ENCODE data around the gene XNDC1N.

Gene XNDC1N, protein sequence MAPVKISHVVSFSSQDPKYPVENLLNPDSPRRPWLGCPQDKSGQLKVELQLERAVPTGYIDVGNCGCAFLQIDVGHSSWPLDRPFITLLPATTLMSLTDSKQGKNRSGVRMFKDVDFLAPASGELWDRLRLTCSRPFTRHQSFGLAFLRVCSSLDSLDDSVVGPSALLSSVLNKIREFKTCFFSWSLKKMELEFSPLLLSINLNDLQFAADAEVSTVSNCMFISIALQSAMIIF

DNA sequence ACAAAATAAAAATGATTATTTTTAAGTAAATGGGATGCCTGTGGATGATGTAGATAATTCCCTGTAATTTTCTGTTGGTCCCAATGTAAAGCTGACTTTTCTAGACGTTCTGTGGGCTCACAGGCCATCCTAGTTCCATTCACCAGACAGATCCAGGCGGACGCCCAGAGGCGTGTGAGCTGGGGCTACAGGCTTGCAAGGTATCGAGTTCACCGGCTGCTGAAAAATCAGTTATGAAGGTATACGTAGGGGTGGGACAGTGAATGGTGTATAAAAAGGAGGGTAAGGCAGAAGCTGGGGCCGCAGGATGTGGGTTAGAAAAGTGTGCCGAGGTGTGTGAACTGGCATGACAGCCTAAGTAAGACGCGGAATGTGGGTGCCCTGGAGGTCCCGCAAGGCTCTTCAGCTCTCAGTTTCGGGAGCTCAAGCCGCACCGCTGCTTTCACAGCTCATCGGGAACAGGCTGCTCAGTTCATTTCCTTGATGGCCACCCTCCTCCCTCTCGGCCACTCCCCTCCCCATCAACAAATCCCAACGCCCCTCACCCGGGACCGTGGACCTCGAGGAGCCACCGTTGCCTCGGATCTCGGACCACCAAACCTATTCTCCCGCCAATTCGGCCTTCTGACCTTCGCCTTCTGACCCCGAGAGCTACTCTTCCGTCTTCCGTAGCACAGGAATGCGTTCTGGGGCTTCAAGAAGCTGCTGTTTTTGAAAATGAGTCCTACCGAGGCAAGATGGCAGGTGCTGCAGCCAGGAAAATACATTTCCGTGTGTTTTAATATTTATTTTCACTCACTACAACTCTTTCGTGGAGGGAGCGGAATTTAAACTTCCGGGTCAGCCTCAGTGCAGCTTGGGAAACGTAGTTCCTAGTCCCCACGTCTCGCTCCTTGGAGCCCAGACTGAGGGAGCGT, at the start of gene XNDC1N:
XNDC1N (minus strand) TSS at position 775 of the 917 bp plus-strand sequence. CDS start 5,241 bp downstream, outside the sequence.
- peak; percentile 47 to 49 for DNase-seq (ENCODE audit: low read depth in 2 of 2, low spot score in 1 of 2)

DNA sequence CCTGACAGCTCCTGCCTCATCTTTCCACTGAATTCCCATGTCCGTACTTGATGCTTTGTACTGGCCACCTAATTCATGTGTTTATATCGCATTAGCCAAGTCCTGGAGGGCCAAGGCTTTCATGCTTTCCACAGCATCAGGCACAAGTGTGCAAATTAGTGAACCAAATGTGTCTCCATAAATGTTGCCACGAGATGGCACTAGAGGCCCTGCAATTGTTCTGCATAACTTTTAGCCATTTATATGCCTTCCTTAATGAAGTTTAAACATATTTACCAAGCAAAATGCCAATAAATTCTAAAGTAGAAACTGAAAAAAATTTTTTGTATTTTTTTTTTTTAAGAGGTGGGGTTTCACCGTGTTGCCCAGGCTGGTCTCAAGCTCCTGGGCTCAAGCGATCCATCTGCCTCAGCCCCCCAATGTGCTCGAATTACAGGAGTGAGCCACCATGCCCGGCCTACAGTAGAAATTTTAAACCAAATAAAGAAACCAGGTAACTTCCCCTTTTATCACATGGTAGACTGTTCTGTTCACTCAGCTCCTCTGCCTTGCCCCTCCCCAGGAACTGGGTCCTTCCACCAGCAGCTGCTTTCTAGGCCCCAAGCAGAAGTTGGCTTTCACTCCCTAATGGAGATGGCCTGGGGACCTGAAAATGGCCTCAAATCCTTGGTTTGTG, 49.5 kb upstream of the XNDC1N start:
- DNase-seq (ENCODE audit: low read depth in 2 of 2, low spot score in 1 of 2), result peak in 1 of 2 donors; percentile 14

DNA sequence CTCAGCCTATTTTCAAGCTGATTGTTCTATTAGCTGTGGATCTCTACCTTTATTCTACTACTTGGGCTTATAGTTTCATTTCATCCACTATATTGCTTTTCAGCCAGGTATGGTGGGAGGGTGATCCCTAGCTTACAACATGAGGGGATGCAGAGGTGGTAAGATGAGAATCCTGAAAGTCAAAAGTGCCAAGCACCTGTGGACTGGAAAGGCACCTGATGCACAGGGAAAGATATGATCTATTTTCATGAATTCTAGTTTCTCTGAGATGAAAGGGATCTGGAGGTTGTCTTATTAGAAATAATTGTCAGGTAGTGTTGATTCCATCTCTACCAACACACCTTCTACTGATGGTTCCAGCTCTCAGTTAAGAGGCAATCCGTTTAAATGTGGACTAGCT, 48.7 kb upstream of the XNDC1N start:
- no peak for DNase-seq (ENCODE audit: low read depth in 2 of 2, low spot score in 1 of 2)

DNA sequence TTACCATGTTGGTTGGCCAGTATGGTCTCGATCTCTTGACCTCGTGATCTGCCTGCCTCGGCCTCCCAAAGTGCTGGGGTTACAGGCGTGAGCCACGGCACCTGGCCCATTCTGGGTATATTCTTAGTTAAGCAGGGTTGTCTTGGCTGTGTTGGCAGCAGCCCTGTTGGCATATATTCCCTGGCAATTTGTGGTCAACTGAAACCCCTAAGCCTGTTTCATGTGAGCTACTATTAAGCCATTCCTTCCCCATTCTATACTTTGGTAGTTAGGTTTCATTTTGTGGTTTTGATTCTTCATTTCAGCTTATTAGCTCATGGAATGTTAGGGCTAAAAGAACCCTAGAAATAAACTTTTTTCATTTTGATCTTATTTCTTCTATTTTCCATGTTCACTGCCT, 48.2 kb upstream of the XNDC1N start:
- DNase-seq (ENCODE audit: low read depth in 2 of 2, low spot score in 1 of 2), result no peak

DNA sequence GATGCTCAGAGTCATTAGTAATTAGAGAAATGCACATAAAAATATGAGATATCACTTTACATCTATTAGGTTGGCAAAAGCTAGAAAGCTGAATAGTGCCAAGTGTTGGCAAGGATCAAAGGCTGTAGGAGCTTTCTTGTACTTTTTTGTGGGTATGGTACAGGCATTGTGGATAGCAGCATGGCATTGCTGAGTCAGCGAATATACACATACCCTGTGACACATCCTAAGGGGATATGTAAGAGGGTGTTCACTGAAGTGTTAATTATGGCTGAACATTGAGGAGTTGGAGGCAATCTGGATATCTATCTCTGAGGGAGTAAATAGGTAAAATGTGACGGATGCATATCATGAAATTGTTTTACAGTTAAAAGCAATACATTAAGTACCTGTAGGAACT, 43.3 kb upstream of the XNDC1N start:
- no peak for DNase-seq (ENCODE audit: low read depth in 2 of 2, low spot score in 1 of 2)

DNA sequence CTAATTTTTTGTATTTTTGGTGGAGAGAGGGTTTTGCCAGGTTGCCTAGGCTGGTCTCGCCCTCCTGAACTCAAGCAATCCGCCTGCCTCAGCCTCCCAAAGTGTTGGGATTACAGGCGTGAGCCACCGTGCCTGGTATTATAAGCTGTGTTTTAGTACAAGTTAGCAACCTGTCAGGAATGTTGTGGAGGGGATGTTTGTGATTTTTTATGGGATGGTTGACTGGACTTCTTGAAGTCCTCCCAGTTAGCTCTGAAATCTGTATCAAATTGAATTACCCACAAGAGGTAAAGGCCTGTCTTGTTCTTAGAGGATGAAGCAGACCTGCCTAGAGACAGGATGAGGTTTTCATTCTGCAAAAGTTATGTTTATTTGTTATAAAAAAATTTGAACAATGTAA, 36.2 kb upstream of the XNDC1N start:
- no peak for DNase-seq (ENCODE audit: low read depth in 2 of 2, low spot score in 1 of 2)

DNA sequence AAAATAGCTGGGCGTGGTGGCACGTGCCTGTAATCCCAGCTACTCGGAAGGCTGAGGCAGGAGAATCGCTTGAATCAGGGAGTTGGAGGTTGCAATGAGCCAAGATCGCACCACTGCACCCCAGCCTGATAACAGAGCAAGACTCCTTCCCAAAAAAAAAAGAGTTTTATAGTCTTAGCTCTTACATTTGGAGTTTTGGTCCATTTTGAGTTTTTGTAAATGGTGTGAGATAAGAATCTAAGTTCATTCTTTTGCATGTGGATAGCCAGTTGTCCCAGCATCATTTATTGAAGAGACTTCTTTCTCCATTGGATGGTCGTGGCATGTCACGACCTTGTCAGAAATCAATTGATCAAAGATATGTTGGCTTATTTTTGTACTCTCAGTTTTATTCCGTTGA, 35.1 kb upstream of the XNDC1N start:
- no peak for DNase-seq (ENCODE audit: low read depth in 2 of 2, low spot score in 1 of 2)

DNA sequence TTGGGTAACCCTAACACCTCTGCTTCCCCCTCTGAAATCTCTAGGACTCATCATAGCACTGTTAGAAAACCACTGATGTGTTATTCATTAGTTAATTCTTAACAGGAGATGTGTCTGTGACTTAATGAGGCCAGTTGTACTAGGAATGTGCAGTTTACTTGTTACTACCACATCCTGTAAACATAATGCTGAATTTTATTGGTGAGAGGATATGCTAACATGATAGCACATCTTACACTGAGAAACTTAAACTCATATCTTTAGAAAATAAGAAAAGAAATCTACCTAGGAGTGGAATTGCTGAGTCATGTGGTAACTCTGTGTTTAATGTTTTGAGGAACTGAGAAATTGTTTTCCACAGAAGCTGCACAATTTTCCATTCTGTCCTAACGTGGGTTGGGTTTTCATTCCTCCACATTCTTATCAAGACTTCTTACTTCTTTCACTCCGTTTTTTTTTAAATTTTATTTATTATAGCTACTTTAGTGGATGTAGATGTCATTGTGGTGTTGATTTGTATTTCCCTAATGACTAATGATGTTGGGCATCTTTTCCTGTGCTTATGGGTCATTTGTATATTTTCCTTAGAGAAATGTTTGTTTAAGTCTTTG, 34.1 kb upstream of the XNDC1N start:
- no peak for DNase-seq (ENCODE audit: low read depth in 2 of 2, low spot score in 1 of 2)

DNA sequence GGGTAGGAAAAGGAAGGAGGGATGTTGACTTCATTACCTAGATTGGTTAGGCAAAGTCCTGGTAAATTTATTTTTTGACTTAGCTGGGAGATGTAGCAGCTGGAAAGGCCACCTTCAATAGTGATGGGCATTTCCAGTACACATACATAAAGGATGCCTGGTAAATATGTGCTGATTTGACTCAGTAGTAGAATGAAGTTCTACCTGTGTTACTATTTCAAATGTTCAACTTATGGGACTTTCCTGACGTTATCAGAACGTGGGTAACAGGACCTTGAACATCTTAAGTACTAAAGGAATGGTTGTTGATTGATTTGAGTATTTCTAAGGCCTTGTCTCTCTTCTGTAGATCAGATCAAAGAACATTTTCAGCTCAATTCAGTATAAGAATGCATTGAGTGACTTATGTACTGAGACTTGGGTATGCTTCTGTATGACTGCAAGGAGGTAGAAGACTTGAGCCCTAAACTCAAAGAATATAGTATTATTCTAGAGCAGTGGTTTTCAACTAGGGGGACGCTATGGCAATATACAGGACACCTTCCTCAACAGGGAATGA, 27.6 kb upstream of the XNDC1N start:
- no peak for DNase-seq (ENCODE audit: low read depth in 2 of 2, low spot score in 1 of 2)

DNA sequence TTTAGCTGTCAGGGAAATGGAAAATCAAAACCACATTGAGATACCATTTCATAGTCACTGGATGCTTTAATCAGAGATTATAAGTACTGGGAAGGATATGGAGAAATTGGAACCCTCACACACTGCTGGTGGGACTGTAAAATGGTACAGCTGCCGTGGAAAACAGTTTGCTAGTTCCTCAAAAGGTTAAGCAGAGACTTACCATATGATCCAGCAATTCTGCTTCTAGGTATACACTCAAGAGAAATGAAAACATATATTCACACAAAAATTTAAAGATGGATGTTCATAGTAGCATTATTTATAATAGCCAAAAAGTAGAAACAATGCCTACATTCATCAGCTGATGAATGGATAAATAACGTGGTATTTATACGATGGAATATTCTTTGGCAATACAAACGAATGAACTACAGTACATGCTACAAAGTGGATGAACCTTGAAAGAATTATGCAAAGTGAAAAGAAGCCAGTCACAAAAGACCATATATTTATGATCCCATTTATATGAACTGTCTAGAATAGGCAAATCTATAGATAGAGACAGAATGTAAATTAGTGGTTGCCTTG, 23.4 kb upstream of the XNDC1N start:
- DNase-seq (ENCODE audit: low read depth in 2 of 2, low spot score in 1 of 2), result no peak

DNA sequence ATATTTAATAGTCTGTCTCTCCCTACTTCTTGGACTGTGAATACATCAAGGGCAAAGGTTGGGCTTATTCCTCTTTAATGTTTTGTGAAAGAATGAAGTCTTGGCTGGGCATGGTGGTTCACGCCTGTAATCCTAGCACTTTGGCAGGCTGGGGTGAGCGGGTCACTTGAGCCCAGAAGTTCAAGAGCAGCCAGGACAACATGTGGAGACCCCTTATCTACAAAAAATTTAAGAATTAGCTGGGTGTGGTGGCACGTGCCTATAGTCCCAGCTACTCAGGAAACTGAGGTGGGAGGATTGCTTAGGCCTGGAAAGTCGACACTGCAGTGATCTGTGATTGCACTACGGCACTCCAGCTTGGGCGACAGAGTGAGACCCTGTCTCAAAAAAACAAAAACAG, 20.6 kb upstream of the XNDC1N start:
- DNase-seq (ENCODE audit: low read depth in 2 of 2, low spot score in 1 of 2), result no peak

DNA sequence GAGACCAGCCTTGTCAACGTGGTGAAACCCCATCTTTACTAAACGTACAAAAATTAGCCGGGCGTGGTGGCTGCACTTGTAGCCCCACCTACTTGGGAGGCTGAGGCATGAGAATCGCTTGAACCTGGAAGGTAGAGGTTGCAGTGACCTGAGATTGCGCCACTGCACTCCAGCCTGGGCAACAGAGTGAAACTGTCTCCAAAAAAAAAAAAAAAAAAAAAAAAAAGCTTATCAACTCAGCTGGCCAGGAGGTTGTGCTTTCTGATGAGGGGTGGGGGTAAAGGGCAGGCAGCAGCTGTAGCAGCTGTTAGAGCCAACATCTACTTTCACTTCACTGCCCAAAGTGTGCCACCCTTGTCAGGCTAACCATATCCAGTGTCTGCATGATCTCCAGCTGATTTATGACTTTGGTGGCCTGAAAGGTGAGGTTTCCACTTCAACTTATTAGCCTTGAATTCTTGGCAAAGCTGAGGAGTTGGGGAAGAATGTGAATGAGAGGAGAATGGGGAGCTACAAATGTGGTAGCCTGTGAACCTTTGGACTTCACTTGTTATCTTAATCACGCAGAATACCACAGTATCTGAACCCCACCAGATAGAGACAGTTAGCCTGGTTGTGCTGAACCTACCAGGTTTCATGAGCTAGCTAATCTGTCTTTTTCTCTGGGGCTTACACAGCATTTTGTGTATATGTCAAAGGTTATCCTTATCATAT, 20.1 kb upstream of the XNDC1N start:
- no peak for DNase-seq (ENCODE audit: low read depth in 2 of 2, low spot score in 1 of 2)

DNA sequence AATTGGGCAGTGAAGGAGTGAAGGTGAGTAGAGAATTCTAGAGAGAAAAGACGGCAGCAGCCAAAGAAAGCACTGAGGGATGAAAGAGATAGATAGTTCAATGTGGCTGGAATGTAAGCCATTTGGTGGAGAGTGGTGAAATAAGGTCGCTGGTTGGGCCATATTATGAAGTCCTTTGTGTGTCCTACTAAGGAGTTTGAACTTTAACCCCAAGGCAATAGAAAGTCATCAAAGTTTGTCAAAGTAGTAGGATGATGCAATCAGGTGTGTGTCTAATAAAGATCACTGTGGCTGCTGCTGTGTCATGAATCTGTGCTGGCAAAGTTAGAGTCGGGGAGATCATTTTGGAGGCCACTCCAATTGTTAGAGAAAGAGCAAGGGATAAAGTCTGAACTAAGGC, 19.1 kb upstream of the XNDC1N start:
- no peak for DNase-seq (ENCODE audit: low read depth in 2 of 2, low spot score in 1 of 2)

DNA sequence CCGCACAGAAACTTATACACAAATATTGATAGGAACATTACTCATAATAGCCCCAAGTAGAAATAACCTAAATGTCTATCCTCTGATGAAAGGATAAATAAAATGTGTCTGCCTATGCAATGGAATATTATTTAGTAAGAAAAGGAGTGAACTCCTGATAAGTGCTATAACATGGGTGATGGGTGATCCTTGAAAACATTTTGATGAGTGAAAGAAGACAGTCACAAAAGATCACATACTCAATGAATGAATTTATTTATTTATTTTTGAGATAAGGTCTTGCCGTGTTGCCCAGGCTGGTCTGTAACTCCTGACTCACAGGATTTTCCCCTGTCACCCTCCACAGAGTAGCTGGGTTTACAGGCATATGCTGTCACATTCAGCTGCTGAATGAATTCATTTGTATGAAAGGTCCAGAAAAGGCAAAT, 17.8 kb upstream of the XNDC1N start:
- no peak for DNase-seq (ENCODE audit: low read depth in 2 of 2, low spot score in 1 of 2)

DNA sequence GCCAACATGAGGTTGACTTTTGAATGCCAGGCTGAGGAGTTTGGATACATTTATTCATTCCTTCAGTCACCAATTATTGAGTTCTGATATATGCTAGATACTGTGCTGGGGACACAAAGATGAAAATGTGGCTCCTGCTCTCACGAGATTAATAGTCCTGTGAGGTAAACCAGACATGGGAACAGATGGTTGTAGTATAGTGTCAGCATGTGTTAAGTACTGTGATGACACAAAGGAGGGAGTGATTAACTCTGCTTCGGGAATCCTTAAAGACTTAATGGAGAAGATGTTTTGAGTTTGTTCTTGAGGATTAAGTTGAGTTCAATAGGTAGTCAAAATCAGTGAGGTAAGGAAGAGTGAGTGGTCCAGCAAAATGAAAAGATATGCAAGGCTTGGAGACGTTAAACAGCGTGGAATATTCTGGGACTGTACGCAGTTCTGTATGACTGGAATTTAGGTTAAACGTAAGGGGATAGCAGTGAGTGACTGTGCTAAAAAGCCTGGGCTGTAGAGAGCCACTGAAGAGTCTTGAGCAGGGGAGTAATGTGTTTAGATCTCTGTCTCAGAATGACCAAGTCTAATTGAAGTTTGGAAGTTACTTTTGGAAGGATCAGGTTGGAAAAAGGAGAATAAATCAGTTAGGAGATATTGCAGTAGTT, 12.3 kb upstream of the XNDC1N start:
- no peak for DNase-seq (ENCODE audit: low read depth in 2 of 2, low spot score in 1 of 2)

DNA sequence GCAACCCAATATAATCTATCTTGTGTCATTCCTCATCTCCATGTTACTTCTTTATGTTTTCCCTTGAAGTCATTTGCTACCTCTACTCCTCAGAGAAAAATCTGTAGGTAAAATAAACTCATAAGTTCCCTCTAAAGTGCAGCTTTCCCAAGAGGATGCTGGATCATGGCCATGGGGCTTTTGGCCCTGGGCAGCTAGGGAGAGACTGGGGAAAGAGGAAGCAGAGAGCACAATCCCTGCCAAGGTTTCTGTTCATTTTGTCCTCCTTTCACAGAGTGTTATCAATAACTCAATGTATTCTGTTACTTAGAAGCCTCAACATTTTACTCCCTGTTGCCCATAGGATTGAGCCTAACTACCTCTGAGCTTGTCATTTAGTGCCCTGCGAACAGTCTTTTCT, 9.4 kb upstream of the XNDC1N start:
- DNase-seq (ENCODE audit: low read depth in 2 of 2, low spot score in 1 of 2), result no peak

DNA sequence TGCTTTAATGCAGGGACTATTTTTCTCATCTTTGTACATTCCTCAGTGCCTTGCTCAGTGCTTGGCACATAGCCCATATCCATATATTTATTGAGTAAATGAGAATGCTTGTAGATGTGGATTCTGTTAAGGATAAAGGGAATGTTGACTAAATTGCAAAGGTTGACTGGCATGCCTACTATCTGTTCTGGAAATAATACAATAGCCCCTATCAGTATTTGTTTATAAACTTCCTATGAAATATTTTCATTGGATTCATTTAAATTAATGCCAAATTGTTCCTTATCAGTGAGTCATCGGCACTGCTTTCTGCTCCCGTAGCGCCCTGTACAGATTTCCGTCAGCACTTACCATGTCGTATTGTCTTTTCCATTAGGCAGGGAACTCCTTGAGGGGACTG, 8.4 kb upstream of the XNDC1N start:
- no peak for DNase-seq (ENCODE audit: low read depth in 2 of 2, low spot score in 1 of 2)

DNA sequence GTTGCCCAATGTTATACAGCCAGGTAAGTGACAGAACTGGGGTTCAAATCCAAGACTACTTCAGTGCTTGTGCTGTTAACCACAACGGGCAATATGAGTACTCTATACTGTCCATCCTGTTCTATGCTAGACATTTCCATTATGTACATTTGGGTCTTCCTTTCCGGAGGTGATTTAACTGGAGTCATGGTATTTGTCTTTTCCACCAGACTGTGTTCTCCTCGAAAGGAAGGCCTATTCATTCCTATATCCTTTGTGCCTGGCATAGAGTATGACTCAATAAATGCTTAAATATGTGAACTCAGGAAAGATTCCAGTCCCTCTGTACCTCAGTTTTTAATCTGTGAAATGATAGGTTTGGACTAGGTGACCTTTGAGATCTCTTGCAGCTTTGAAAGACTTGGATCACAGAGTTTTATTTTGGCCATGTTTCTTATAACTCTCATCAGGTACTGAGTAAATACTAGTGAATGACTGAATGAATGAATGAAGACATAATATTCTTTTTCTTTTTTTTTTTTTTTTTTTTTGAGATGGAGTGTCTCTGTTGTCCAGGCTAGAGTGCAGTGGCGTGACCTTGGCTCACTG, 7.0 kb upstream of the XNDC1N start:
- DNase-seq (ENCODE audit: low read depth in 2 of 2, low spot score in 1 of 2), result no peak

DNA sequence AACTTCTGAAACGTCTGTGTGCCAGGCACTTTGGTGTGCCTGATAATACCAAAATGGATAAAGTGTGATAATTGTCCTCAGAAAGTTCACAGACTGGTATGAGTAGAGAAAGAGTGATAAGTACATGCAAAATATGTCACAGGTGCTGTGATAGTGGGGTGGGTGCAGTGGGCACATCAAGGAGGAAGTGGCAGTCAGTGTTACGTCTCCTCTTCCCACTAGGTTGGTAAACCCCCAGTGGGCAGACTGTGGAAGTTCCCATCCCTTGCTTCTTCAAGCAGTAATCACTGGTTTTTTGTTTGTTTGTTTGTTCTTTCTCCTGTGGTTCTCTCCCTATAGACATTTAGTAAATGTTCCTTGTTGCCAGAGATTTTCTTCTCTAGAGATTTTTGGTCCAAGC, 5.8 kb upstream of the XNDC1N start:
- DNase-seq (ENCODE audit: low read depth in 2 of 2, low spot score in 1 of 2), result no peak
